ENCODE results near the gene PPP1R1C.
A peak's percentile ranks its signal among the peaks of the same experiment; 100 is the strongest.

PPP1R1C gene

GRCh38 chr2:181972431-181973170, 13.1 kb upstream of the PPP1R1C start:
- DNase-seq = no peak

DNA sequence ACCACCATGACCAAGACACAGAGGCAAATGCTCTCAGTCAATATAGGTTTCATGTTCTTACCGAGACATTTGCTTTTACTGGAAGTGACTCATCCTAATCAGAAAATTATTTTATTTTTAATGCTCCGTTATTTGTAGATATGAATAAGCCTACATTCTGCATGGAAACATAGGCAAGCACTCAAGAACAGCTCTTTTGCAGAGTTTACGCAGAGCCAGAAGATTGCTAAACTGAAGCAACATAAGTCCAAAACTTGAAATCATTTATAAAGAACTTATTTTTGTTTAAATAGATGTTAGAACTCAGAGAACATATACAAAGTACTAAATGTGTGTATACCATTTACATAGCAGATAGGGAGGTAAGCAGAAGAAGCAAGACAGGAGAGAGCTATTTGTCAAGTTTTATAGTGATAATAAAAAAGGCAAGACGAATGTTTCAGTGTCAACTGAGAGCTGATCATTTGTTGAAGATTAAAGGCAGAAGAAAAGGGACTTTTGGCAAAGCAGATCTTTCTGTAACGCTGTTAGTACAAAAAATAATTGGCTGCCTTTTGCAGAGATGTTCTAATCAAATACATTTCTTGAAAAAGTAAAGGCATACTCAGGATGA, 12.4 kb upstream of the PPP1R1C start:
- no peak for DNase-seq

DNA sequence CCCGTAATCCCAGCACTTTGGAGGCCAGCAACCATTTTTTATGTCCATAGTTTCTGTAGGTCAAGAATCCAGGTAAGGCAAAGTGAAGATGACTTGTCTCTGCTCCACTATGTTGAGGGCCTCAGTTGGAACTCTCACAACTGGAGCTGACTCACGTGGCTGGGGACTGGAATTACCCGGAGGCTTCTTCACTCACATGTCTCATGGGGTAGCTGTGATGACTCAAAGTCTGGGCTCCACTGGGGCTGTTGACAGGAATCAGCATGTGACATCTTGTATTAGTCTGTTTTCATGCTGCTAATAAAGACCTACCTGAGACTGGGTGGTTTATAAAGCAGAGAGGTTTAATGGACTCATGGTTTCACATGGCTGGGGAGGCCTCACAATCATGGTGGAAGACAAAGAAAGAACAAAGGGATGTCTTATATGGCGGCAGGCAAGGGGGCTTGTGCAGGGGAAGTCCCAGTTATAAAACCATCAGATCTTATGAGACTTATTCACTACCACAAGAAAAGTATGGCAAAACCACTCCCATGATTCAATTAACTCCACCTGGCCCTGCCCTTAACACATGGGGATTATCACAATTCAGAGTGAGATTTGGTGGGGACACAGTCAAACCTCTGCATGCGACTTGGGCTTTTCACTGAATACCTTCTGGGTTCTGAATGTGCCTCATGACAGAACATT, 7.8 kb upstream of the PPP1R1C start:
- no peak for DNase-seq

DNA sequence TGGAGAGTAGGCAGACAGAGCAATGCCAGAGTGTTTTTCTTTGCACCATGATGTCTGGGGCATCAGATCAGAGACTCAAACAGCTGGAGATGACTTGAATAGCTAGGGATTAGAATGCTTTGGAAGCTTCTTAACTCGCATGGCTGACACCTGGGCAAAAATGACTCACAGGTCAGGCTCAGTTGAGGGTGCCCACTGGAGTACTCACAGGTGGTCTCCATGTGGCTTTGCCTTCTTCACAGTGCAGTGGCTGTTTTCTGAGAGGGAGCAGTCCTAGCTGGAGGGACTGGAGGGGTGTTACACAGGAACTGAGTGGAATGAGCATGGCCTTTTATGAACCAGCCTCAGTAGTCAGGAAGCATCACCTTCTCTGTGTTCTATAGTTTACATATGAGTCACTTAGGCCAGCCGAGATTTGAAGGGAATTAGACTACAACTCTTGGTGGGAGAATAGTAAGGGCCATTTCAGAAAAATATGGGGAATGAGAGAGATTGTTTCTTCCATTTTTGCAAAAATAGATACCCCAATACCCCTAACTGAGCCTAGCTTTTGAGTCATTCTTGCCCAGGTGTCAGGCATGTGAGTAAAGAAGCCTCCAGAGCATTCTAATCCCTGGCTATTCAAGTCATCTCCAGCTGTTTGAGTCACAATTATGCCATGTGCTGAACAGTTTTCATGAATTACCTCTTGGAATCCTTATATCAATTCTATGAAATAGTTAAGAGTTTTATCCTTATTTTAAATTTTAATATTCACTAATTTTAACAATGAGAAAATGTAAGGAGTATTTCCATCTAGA, 7.1 kb upstream of the PPP1R1C start:
- no peak for DNase-seq

DNA sequence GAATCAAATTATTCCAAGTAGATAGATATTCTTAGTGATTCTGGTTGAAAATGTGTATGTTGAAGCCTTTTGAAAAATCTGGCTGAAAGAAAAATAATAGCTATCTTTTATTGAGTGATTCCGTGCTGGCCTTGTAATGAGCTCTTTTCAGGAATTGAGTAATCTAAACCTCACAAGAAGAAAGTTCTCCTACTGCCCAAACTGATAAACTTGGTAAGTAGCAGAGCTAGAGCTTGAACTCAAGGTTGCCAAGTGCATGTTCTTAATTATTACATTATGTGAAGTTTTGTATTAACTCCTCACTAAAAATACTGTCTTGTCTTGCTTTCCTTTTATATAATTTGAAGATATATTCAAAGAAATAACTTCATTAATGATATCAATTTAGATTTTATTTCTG, 1.6 kb upstream of the PPP1R1C start:
- no peak for DNase-seq

- DNase-seq = no peak
Observed at GRCh38 chr2:181984814-181985631, 630 bp upstream of the PPP1R1C start.

DNA sequence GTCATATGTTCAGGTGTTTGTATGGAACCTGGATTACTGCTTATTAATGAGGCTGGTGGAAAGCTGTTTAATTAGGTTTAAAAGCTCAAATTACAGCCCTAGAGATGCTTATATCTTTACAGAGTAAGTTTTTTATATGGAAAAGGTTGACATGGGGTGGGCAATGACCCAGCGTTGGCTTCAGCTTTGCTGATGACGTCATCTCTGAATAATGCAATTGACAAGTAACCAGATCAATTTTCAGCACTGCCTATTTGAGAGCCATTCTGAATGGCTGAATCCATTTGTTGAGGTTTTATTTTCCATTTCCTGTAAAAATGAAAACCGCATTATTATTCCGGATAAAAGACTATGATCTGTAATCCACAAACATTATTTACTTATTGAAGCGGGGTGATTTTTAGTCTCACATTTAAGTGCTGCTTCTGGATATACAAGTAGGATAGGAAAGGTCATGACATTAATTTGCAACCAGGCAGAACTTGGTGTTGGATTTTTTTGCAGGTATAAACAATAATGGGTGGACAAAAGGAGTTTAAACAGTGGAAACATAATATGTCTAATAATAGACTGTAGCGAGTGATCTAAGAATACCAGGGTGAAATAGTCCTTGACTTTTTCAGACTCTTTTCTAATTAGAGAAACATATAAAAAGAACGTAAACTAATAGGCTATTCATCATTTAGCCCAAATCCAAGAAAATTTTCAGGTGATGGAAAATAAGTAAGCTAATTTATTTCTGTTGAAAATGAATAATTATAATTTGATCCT, 2.7 kb downstream of the PPP1R1C start:
- no peak for DNase-seq

- DNase-seq = no peak
Observed at GRCh38 chr2:181989099-181989498, 3.4 kb downstream of the PPP1R1C start.

DNA sequence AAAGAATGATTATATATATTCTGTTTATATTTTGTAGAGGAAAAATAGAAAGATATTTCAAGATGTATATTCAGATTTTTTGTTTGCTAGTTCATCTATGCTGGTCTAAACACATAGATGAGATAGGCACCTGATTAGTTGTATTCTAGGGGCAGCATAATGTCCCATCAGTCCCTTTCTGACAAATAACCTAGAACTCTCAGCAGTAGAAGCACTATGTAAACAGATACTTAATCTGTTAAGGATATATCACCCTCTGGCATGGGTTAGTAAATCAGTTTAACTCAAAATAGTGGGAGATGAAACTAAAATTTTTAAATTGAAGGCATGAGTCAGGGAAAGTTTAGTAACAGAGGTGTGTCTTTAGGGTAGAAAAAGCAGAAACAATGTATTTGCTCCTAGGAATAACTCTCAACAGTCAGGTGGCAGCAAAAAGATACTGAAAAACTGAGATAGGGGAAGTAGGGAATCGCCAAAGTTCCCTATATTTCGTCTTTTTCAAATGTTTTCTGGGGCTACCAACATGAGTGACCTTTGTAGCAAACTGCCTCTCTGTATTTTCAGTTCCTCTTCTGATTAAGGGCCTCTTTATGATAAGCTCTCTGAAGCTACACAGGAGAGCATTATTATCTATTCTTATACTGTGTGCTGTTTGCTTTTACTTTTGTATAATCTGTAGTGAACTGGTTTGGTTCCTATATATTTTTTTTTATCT, 5.7 kb downstream of the PPP1R1C start:
- DNase-seq = peak; percentile 59 to 73

- DNase-seq = no peak
Observed at GRCh38 chr2:181992776-181993175, 7.1 kb downstream of the PPP1R1C start.

DNA sequence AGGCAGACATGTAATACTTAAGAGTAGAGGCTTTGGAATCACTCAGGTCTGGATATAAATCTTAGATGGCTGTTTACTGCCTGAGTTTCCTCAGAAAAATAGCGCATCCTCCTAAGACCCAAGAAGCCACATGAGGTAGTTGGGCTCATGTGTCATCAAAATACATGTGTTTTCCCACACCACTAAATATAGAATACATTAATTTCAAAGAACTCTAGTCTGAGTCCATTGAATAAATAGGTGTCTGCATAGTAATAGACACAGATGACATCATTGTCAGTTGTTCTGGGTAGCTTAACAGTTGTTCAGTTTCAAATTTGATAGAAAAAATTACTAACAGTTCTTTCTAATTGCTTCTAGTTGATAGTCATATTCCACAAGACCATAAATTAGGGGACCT, 9.6 kb downstream of the PPP1R1C start:
- no peak for DNase-seq

DNA sequence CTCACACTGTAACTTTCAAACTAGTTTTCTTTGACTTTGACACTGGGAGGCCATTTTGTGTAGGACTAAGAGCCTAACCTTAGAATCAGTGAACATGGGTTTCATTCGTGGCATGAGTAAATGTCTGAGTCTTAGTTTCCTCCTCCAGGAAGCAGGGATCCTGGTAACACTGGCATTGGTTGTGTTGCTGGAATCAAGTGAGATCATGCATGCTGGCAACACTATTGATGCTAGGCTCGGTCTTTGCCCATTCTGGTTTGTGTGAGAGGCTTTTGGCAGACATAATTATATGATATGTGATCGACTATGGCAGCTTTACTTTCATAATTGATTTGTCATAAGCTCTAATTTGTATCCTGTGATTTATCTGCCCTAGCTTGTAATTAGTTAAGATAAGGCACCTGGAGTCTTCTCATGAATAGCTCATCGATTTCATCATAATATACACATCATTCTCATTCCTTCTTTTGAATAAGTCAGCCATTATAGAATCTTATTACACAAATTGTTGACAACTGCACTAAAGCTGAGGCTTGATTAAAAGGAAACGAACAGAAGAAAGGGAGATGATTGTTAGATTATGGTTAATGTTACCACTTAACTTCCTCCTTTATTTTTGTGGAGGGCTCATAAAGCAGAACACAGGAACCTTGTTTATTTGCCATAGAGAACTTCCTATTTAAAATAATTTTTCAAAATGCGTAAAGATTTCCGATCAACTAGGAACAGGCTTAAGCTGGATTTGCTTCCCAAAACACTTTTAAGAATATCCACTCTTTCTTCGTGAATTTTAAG, 12.6 kb downstream of the PPP1R1C start:
- DNase-seq = peak; percentile 0 to 41

DNA sequence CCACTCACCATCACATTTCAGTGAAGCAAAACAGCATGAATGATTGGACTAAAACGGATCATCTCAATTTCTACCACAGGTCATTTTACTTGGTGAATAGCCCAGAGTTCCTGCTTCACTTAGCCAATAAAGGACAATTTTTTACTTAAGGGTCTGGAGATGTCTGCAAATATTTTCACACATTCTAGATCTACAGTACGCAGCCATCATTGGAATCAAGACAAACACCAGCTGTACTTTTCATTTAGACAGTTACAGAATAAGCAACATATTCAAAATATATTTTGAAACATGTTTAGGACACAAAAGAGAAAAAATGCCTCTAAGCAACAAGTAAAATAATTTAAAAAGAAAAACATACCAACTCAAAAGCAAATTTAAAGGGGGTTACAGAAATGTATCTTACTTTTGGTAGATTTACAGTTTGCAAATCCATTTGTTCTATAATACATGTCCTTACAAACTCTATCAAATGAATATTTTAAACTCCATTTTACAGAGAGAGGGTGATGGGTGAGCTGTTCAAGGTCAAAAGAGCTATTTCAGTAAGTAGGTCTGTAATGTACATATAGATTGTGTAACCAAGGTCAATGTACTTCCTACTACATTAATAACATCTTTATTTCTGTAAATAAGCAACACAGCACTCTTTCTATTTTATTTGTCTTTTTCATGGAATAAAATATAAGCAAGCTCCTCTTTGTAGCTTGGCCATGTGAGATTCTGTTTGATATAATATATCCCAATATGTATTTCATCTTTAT, 13.4 kb downstream of the PPP1R1C start:
- DNase-seq = no peak

GRCh38 chr2:181999911-182000310, 14.3 kb downstream of the PPP1R1C start:
- DNase-seq = no peak

DNA sequence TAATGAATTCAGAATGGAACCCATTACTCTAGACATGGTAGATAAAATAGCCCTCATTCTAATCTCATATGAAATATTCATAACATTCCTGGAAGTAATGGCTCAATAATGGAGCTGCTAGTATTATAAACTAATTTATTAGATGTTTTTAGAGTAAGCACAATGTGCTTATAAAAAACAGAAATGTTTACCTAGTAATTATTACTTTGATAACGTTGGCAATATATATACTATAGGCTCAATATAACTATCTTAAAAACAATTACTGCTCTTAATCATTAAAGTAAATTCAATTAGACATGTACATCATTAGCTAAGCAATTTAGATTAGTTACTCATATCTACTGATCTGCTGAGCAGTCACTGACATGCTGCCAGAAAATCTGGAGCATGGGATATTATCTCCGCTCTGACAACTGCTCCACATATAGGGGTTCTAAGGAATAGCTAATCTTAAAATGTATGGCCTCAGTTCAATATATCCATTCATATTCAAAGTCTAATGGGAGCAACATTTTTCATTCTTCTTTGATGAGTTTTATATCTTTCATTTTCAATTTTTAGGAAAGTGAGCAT, 19.4 kb downstream of the PPP1R1C start:
- DNase-seq = no peak

DNA sequence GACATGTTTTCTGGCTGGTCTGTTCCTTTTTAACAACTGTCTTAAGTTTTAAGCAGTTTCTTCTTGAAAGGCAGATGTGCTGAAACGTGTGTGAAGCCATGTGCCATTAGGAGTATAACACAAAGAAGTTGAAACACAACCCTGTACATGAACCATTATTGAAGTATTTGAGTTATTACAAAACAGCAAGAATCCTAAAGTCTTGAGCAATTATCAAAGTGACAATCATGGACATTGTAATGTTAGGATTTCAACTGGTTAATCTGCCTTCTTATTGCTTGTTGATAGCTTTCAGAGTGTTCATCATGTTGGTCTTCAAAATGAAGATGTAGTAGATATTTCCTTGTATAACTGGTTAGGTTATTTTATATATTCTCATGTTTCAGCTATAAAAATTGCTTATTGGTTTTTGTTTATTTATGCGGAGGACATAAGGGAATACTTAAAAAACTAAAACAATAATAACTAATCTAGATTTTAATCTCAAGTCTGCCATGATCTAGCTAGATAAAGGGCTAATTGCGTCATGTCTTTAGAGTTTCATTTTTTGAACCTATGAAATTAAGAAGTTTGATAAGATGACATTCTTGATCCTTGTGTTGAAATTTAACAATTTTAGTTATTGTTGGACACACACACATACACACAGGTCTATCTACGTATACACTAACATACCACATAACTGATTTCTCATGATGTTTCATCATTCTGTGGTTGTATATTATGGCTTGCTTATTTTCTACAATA, 21.1 kb downstream of the PPP1R1C start:
- DNase-seq = no peak

GRCh38 chr2:182014284-182014683, 28.6 kb downstream of the PPP1R1C start:
- DNase-seq = no peak

Measured in inflammatory macrophage (primary cell).